ENCODE measurements around the gene PRH2.

The PRH2 gene

GRCh38 chr12:10960211-10960610, 31.2 kb downstream of the PRH2 start:
- DNase-seq, result no peak

- no peak for DNase-seq
Observed at GRCh38 chr12:10965476-10965875, 36.4 kb downstream of the PRH2 start.

GRCh38 chr12:10966314-10966713, 37.3 kb downstream of the PRH2 start:
- DNase-seq, result no peak

- no peak for DNase-seq
Observed at GRCh38 chr12:10967409-10967808, 38.4 kb downstream of the PRH2 start.

- no peak for DNase-seq
Observed at GRCh38 chr12:10968765-10969456, 39.9 kb downstream of the PRH2 start.

- DNase-seq, result no peak
Observed at GRCh38 chr12:10974965-10975364, 45.9 kb downstream of the PRH2 start.

GRCh38 chr12:10982244-10982643, 53.2 kb downstream of the PRH2 start:
- no peak for DNase-seq

Data from right kidney (tissue), 1 donor.